ENCODE results near the gene CTTNBP2NL.

The CTTNBP2NL gene

GRCh38 chr1:112358061-112358770, 37.8 kb upstream of the CTTNBP2NL start:
- Histone ChIP-seq H3K36me3 (ENCODE audit: control insufficient read depth in 1 of 2, insufficient read depth in 2 of 2, low read length in 2 of 2) (no peaks in the 10 kb centered on the region), H3K23ac (ENCODE audit: low read length) (no peak overlapping the region), H3K79me2 (ENCODE audit: control insufficient read depth, insufficient read depth, low read length, poor library complexity) (no peaks in the 10 kb centered on the region), H3K14ac (ENCODE audit: low read length) (no peak overlapping the region), H2BK120ac (ENCODE audit: insufficient read depth, low read length, poor library complexity) (no peak overlapping the region), H3K9me3 (ENCODE audit: insufficient read depth, low read depth, low read length) (no peaks in the 10 kb centered on the region), H3K4ac (ENCODE audit: low read depth, low read length) (no peak overlapping the region), H3K9ac (ENCODE audit: low read length) (no peak overlapping the region), H3K4me2 (ENCODE audit: low read length) (no peak overlapping the region), H2AK5ac (ENCODE audit: low read length) (no peak overlapping the region), H3K18ac (ENCODE audit: low read length) (no peak overlapping the region), H2BK5ac (ENCODE audit: low read depth, low read length, poor library complexity) (no peak overlapping the region), H2BK12ac (ENCODE audit: low read length) (no peak overlapping the region), H3K79me1 (ENCODE audit: low read length) (no peaks in the 10 kb centered on the region), H4K91ac (ENCODE audit: low read depth, low read length) (no peak overlapping the region), H4K12ac (ENCODE audit: low read depth, low read length) (no peak overlapping the region), H3K27ac (ENCODE audit: low read depth, low read length) (no peak overlapping the region), H4K8ac (ENCODE audit: low read depth, low read length) (no peak overlapping the region), H3K4me1 (ENCODE audit: control insufficient read depth in 1 of 2, insufficient read depth in 2 of 2, low read length in 2 of 2) (peaks cover 6 to 9% of the 10 kb centered on the region in 2 experiments), H2AFZ (ENCODE audit: insufficient read depth, low read length, poor library complexity) (no peak overlapping the region), H3K4me3 (ENCODE audit: low read depth, low read length) (no peak overlapping the region), H3K27me3 (ENCODE audit: insufficient read depth, low read length) (no peaks in the 10 kb centered on the region)
- DNase-seq, result no peak
- WGBS (ENCODE audit: extremely low coverage, insufficient coverage, insufficient read length), result no CpG with 5 or more reads among the region's 8 CpGs

- no peak overlapping the region for H3K4ac ChIP-seq (ENCODE audit: low read depth, low read length)
- H4K91ac ChIP-seq (ENCODE audit: low read depth, low read length), result no peak overlapping the region
- peak; percentile 43 to 64 for DNase-seq
- no peak overlapping the region for H3K23ac ChIP-seq (ENCODE audit: low read length)
- no peak overlapping the region for H2AK5ac ChIP-seq (ENCODE audit: low read length)
- no peaks in the 10 kb centered on the region for H3K27me3 ChIP-seq (ENCODE audit: insufficient read depth, low read length)
- no peak overlapping the region for H3K4me2 ChIP-seq (ENCODE audit: low read length)
- peak overlapping the region; percentile 4 for H2AFZ ChIP-seq (ENCODE audit: insufficient read depth, low read length, poor library complexity)
- H3K36me3 ChIP-seq (ENCODE audit: control insufficient read depth in 1 of 2, insufficient read depth in 2 of 2, low read length in 2 of 2), result no peaks in the 10 kb centered on the region
- H3K9ac ChIP-seq (ENCODE audit: low read length), result no peak overlapping the region
- no peak overlapping the region for H3K4me3 ChIP-seq (ENCODE audit: low read depth, low read length)
- no peak overlapping the region for H3K18ac ChIP-seq (ENCODE audit: low read length)
- H2BK12ac ChIP-seq (ENCODE audit: low read length), result no peak overlapping the region
- no peak overlapping the region for H2BK120ac ChIP-seq (ENCODE audit: insufficient read depth, low read length, poor library complexity)
- no peaks in the 10 kb centered on the region for H3K9me3 ChIP-seq (ENCODE audit: insufficient read depth, low read depth, low read length)
- H3K79me1 ChIP-seq (ENCODE audit: low read length), result no peaks in the 10 kb centered on the region
- H3K79me2 ChIP-seq (ENCODE audit: control insufficient read depth, insufficient read depth, low read length, poor library complexity), result no peaks in the 10 kb centered on the region
- no peak overlapping the region for H4K8ac ChIP-seq (ENCODE audit: low read depth, low read length)
- H2BK5ac ChIP-seq (ENCODE audit: low read depth, low read length, poor library complexity), result no peak overlapping the region
- no peak overlapping the region for H4K12ac ChIP-seq (ENCODE audit: low read depth, low read length)
- peaks cover 6 to 9% of the 10 kb centered on the region in 2 experiments for H3K4me1 ChIP-seq (ENCODE audit: control insufficient read depth in 1 of 2, insufficient read depth in 2 of 2, low read length in 2 of 2)
- no peak overlapping the region for H3K14ac ChIP-seq (ENCODE audit: low read length)
- no peak overlapping the region for H3K27ac ChIP-seq (ENCODE audit: low read depth, low read length)
- no CpG with 5 or more reads among the region's 7 CpGs for WGBS (ENCODE audit: extremely low coverage, insufficient coverage, insufficient read length)
Observed at GRCh38 chr1:112358798-112359408, 37.1 kb upstream of the CTTNBP2NL start.

GRCh38 chr1:112359961-112360767, 35.9 kb upstream of the CTTNBP2NL start:
- Histone ChIP-seq H3K79me2 (ENCODE audit: control insufficient read depth, insufficient read depth, low read length, poor library complexity) (no peaks in the 10 kb centered on the region), H3K27ac (ENCODE audit: low read depth, low read length) (no peak overlapping the region), H2BK5ac (ENCODE audit: low read depth, low read length, poor library complexity) (no peak overlapping the region), H4K12ac (ENCODE audit: low read depth, low read length) (no peak overlapping the region), H3K14ac (ENCODE audit: low read length) (no peak overlapping the region), H2BK120ac (ENCODE audit: insufficient read depth, low read length, poor library complexity) (no peak overlapping the region), H2AFZ (ENCODE audit: insufficient read depth, low read length, poor library complexity) (no peak overlapping the region), H2AK5ac (ENCODE audit: low read length) (no peak overlapping the region), H3K4me3 (ENCODE audit: low read depth, low read length) (no peak overlapping the region), H3K9me3 (ENCODE audit: insufficient read depth, low read depth, low read length) (no peaks in the 10 kb centered on the region), H3K9ac (ENCODE audit: low read length) (no peak overlapping the region), H4K8ac (ENCODE audit: low read depth, low read length) (no peak overlapping the region), H3K36me3 (ENCODE audit: control insufficient read depth in 1 of 2, insufficient read depth in 2 of 2, low read length in 2 of 2) (no peaks in the 10 kb centered on the region), H3K79me1 (ENCODE audit: low read length) (no peaks in the 10 kb centered on the region), H3K4me1 (ENCODE audit: control insufficient read depth in 1 of 2, insufficient read depth in 2 of 2, low read length in 2 of 2) (peaks cover 6 to 9% of the 10 kb centered on the region in 2 experiments), H3K23ac (ENCODE audit: low read length) (no peak overlapping the region), H3K4ac (ENCODE audit: low read depth, low read length) (no peak overlapping the region), H3K18ac (ENCODE audit: low read length) (no peak overlapping the region), H4K91ac (ENCODE audit: low read depth, low read length) (no peak overlapping the region), H2BK12ac (ENCODE audit: low read length) (no peak overlapping the region), H3K4me2 (ENCODE audit: low read length) (no peak overlapping the region), H3K27me3 (ENCODE audit: insufficient read depth, low read length) (no peaks in the 10 kb centered on the region)
- DNase-seq, result peak; percentile 91 to 96
- no CpG with 5 or more reads among the region's 11 CpGs for WGBS (ENCODE audit: extremely low coverage, insufficient coverage, insufficient read length)

GRCh38 chr1:112363636-112364035, 32.4 kb upstream of the CTTNBP2NL start:
- Histone ChIP-seq H3K79me1 (ENCODE audit: low read length) (no peaks in the 10 kb centered on the region), H3K9me3 (ENCODE audit: insufficient read depth, low read depth, low read length) (no peaks in the 10 kb centered on the region), H3K27ac (ENCODE audit: low read depth, low read length) (no peak overlapping the region), H4K91ac (ENCODE audit: low read depth, low read length) (no peak overlapping the region), H2BK120ac (ENCODE audit: insufficient read depth, low read length, poor library complexity) (no peak overlapping the region), H3K23ac (ENCODE audit: low read length) (no peak overlapping the region), H3K4me1 (ENCODE audit: control insufficient read depth in 1 of 2, insufficient read depth in 2 of 2, low read length in 2 of 2) (peaks cover 6 to 9% of the 10 kb centered on the region in 2 experiments), H2AFZ (ENCODE audit: insufficient read depth, low read length, poor library complexity) (no peak overlapping the region), H3K27me3 (ENCODE audit: insufficient read depth, low read length) (no peaks in the 10 kb centered on the region), H3K79me2 (ENCODE audit: control insufficient read depth, insufficient read depth, low read length, poor library complexity) (no peaks in the 10 kb centered on the region), H3K18ac (ENCODE audit: low read length) (no peak overlapping the region), H3K4ac (ENCODE audit: low read depth, low read length) (no peak overlapping the region), H3K36me3 (ENCODE audit: control insufficient read depth in 1 of 2, insufficient read depth in 2 of 2, low read length in 2 of 2) (no peaks in the 10 kb centered on the region), H3K4me3 (ENCODE audit: low read depth, low read length) (no peak overlapping the region), H3K14ac (ENCODE audit: low read length) (no peak overlapping the region), H3K4me2 (ENCODE audit: low read length) (no peak overlapping the region), H2BK5ac (ENCODE audit: low read depth, low read length, poor library complexity) (no peak overlapping the region), H2BK12ac (ENCODE audit: low read length) (no peak overlapping the region), H3K9ac (ENCODE audit: low read length) (no peak overlapping the region), H4K8ac (ENCODE audit: low read depth, low read length) (no peak overlapping the region), H2AK5ac (ENCODE audit: low read length) (no peak overlapping the region), H4K12ac (ENCODE audit: low read depth, low read length) (no peak overlapping the region)
- no peak for DNase-seq
- no CpG with 5 or more reads among the region's 2 CpGs for WGBS (ENCODE audit: extremely low coverage, insufficient coverage, insufficient read length)

Data from trophoblast cell (in vitro differentiated cells and primary cell).